Astrocyte of the spinal cord (primary cell): Measurements from ENCODE around the gene UQCRFS1.

Experiments
- DNase-seq: peaks from one replicate; pipeline ENCODE4 v3.0.0; 2011; ENCODE audit warnings: low read depth, low spot score
- H3K4me3 ChIP-seq: 2 replicates; pipeline ENCODE4 v1.5.1; 2011; ENCODE audit warnings: low read depth, mild to moderate bottlenecking, low read length, moderate library complexity
- CTCF ChIP-seq: IDR thresholded peaks from 2 replicates; pipeline ENCODE4 v1.5.1; 2012; ENCODE audit warnings: low read depth, mild to moderate bottlenecking, low read length, inconsistent platforms
- in situ Hi-C: cut with HindIII; loops from 2 replicates; pipeline ENCODE4 v1.10.0; 2017; ENCODE audit warnings: low sequenced_read_pairs

UQCRFS1 gene

GRCh38 chr19:29171525-29171924 lies 41.4 kb downstream of the UQCRFS1 start:
- no peak for TF ChIP-seq CTCF
- H3K4me3 ChIP-seq: no peak overlapping the region
- in situ Hi-C loops: no loop called here
- no peak for DNase-seq

- in situ Hi-C loops: no loop called here
- TF ChIP-seq CTCF: no peak
- no peak for DNase-seq
- H3K4me3 ChIP-seq: no peak overlapping the region
Measured at GRCh38 chr19:29170554-29170953, 42.4 kb downstream of the UQCRFS1 start.

GRCh38 chr19:29162694-29163093 lies 50.3 kb downstream of the UQCRFS1 start:
- DNase-seq: no peak
- TF ChIP-seq CTCF: no peak
- H3K4me3 ChIP-seq: no peak overlapping the region
- in situ Hi-C loops: no loop called here

- H3K4me3 ChIP-seq: no peak overlapping the region
- in situ Hi-C loops: no loop called here
- no peak for TF ChIP-seq CTCF
- DNase-seq: no peak
Measured at GRCh38 chr19:29155683-29156082, 57.3 kb downstream of the UQCRFS1 start.
